OCI-LY1 (cell line): ENCODE results near the gene EIF3L.

ENCODE experiments used
- EZH2 ChIP-seq: fragments of 200-600 bp; sonication (generic), shearing (Covaris generic); IDR thresholded peaks from 2 replicates; pipeline ENCODE4 v1.8.0; 2017; ENCODE audit warnings: borderline replicate concordance, mixed run types, mild to moderate bottlenecking, antibody characterized with exemption, low read length, moderate library complexity, mixed read lengths
- TF ChIP-seq, protein P1 (sequence below): fragments of 200-600 bp; sonication (generic), shearing (Covaris generic); IDR thresholded peaks from 2 replicates; pipeline ENCODE4 v1.5.1; 2017; ENCODE audit warnings: mild to moderate bottlenecking, antibody characterized with exemption, low read length, moderate library complexity, mixed read lengths

DNA sequence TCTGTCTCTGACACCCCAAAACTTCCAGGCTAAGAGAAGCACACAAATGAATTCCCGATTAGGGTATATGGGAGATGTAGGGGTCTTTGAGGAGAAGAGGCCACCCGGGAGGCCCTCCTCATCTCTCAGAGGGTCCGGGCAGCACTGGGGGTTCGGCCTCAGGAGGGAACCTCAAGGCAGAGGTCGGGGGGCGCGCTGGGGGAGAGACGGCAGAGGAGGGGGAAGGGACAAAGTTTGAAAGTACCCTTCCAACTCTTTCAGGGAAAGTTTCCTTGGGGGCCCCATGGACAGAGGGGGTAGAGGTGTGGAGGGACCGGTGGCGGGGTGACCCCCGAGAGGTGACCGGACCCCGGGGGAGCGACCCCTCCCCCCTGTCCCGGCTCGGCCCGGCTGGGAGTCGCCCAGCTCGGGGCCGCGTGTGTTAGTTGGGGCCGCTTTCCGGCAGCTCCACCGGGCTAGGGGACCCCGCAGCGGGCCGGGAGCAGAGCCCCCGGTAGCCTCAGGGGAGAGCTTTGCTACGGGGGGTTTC lies 44.8 kb upstream of the EIF3L start:
- TF ChIP-seq, protein P1, sequence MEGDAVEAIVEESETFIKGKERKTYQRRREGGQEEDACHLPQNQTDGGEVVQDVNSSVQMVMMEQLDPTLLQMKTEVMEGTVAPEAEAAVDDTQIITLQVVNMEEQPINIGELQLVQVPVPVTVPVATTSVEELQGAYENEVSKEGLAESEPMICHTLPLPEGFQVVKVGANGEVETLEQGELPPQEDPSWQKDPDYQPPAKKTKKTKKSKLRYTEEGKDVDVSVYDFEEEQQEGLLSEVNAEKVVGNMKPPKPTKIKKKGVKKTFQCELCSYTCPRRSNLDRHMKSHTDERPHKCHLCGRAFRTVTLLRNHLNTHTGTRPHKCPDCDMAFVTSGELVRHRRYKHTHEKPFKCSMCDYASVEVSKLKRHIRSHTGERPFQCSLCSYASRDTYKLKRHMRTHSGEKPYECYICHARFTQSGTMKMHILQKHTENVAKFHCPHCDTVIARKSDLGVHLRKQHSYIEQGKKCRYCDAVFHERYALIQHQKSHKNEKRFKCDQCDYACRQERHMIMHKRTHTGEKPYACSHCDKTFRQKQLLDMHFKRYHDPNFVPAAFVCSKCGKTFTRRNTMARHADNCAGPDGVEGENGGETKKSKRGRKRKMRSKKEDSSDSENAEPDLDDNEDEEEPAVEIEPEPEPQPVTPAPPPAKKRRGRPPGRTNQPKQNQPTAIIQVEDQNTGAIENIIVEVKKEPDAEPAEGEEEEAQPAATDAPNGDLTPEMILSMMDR, result no peak
- TF ChIP-seq EZH2, result no peak
